ENCODE measurements around the gene HLA-B.
A peak's percentile ranks its signal among the peaks of the same experiment; 100 is the strongest.

The HLA-B gene

DNA sequence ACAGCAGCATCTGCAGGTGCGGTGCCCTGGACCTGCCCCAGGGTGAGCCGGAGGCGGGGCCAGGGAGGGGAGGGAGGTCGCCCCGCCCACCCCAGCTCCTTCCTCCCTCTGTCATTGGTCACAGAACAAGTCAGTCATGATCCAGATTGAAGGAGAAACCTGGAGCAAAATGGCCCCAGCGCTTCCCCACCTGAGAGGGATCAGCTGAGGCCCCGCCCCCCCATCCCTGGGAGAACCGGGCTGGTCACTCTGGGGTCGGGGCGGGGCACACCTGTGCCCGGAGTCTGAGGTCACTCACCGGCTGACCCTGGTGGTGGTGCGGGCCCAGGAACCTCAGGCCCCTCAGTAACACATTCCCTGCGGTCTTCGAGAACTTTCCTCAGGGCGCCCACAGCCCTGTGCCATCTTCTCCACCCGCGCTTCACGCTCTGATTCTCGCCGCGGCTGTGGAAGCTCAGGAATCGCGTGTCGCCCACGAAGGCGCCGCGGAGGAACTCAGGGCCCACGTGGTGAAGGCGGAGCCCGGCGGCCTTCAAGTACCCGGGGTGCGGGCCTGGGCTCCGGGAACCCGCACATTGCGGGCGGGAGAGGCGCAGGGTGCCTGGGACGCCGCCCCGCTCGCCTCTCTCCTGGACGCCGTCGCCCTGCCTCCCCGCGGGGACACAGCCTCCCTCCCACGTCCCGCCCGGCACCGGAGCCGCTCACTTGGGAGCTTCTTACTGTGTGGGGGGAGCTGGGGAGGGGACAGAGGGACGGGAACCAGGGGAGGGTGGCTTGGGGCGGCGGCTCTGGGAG, 48.7 kb downstream of the HLA-B start:
- peak; percentile 35 to 44 for DNase-seq (ENCODE audit: low read depth in 2 of 2)

DNA sequence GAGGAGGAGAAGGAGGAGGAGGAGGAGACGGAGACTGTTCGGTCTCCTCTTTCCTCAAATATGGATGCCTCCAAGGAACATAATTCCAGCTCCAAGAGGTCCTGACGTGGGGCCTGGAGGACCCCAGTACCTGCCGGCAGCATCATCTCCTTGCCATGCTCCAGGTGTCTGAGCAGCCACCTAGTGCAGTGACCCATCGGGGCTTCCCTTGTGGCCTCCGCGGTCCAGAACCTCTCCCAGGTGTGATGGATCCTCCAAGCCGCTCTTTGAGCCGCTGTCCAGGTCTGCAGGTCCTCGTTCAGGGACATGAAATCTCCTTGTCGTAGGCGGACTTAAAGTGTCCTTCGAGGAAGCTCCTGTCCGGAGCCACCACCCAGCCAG, 49.3 kb downstream of the HLA-B start:
- DNase-seq (ENCODE audit: low read depth in 2 of 2): no peak

DNA sequence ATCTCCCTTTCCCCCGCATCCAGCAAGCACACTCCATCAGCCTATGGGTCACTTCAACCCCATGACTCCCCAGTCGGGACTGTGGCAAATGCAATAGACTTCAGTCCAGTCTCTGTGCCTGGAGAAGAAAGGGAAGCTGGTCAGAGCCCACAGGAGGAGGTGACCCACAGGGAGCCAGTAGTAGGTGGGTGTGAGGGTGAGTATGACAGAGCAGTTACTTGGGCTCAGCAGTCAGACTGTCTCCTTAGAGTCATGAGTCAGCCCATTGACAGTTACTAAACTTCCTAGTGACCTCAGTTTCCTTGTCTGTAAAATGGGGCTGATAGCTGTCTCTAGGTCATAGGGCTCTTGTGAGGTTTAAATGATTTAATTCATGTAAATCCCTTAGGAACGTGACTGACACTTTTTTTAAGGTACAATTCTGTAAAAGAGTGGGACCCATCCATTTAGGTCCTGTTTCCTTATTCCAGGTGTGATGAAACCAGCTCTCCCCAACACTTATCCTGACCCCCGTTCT, 51.2 kb downstream of the HLA-B start:
- no peak for DNase-seq (ENCODE audit: low read depth in 2 of 2)

DNA sequence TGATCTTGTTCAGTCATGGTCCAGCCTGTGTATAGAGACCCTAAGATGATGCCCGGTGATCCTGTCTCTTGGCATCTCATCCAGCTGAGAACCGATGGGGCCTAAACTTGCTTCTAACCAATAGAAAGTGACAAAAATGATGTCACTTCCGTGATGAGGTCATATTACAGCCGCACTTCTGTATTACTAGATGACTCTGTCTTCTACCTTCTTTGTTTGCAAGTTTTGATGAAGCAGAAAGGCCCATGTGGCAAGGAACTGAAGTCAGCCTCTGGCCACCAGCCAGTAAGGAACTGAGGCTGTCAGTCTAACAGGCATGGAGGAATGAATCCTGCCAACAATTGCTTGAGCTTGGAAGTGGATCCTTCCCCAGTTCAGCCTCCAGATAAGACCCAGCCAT, 52.3 kb downstream of the HLA-B start:
- no peak for DNase-seq (ENCODE audit: low read depth in 2 of 2)

Data from stimulated activated CD8-positive, alpha-beta memory T cell treated with anti-CD3 and anti-CD28 coated beads, Interleukin-15, amount 100 ng/mL, for 48 hours (primary cell).